Neural progenitor cell (in vitro differentiated cells): Measurements from ENCODE around the gene TMOD4.

ENCODE experiments used
- CTCF ChIP-seq: fragments of 200-600 bp; sonication (generic); IDR thresholded peaks from 2 replicates; pipeline ENCODE4 v1.5.1; 2017; ENCODE audit warnings: antibody characterized with exemption, mild to moderate bottlenecking
- EZH2 ChIP-seq: fragments of 200-600 bp; sonication (generic); IDR thresholded peaks from 2 replicates; pipeline ENCODE4 v1.6.1; 2017; ENCODE audit warnings: antibody characterized with exemption, mild to moderate bottlenecking, moderate library complexity
- EZH2phosphoT487 ChIP-seq: fragments of 200-600 bp; sonication (generic); IDR thresholded peaks from 2 replicates; pipeline ENCODE4 v1.6.1; 2017; ENCODE audit warnings: antibody characterized with exemption

DNA sequence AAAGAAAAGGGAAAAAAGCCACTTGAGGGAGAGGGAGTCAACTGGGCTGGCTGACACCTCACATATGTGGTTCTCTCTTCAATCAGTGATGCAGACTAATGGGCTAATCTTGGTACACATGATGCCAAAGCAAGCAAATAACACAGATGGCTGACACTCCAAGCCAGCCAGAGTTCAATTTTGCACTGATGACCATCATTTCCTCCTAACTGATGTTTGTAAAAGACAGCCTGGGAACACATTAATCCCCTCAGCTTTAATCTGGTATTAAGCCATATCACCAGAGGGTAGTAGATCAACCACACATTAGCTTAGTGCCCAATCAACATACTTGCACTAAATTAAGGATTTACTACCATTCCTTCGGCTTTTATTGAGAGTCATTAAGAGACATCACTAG lies 11.4 kb upstream of the TMOD4 start:
- TF ChIP-seq CTCF (no peak), EZH2phosphoT487 (no peak), EZH2 (no peak)
